ENCODE data around the gene USP17L10. TPM values are rescaled to one million over a fixed set of nuclear protein-coding genes. Genes with fewer than 3 reads are reported as not detected.
A peak's percentile ranks its signal among the peaks of the same experiment; 100 is the strongest.
"Not testable (repeated sequence)": the region's sequence is repeated elsewhere in the genome, so short reads cannot be mapped to it uniquely, and the experiment has no call there.

USP17L10 gene
- total RNA-seq, 2 donors from 2014 or later, result not detected

- H3K4me3 ChIP-seq; intact Hi-C loops (cut with DNase I); H3K4me1 ChIP-seq (replicated peaks); H3K27ac ChIP-seq; H3K36me3 ChIP-seq; H3K27me3 ChIP-seq (replicated peaks; ENCODE audit: insufficient read depth); H3K9me3 ChIP-seq: not testable (repeated sequence)
- DNase-seq (ENCODE audit: low spot score), result peak; percentile 8
- 95% methylated on average over 16 of the region's 26 CpGs for WGBS
These were observed 37.7 kb downstream of the USP17L10 start, which contains the start of gene USP17L18 for GRCh38 chr4:9247953-9248680. TSS of gene USP17L18 (plus strand) at chr4:9248630. CDS start at chr4:9248630, 0 bp downstream.

DNA sequence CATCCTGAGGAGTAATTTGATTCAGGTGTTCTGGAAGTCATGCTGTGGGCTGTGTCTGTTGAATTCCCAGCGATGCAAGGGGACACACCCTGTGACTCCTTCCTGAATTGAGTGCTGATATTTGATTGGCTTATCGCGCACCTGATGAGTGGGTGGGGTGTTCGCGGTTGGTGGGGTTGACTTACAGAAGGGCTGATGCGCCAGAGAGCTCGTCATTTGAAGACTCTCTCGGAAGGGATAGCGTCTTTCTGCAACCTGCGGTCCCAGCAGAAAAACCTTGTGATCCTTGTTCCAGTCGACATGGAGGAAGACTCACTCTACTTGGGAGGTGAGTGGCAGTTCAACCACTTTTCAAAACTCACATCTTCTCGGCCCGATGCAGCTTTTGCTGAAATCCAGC lies 42.6 kb downstream of the USP17L10 start, which contains the start of gene USP17L19:
USP17L19 (plus strand) TSS at position 301 of the 400 bp plus-strand sequence; CDS start at position 301, 0 bp downstream.
- DNase-seq (ENCODE audit: low spot score); intact Hi-C loops (cut with DNase I): not testable (repeated sequence)
- WGBS, result no CpG with 5 or more reads among the region's 13 CpGs

DNA sequence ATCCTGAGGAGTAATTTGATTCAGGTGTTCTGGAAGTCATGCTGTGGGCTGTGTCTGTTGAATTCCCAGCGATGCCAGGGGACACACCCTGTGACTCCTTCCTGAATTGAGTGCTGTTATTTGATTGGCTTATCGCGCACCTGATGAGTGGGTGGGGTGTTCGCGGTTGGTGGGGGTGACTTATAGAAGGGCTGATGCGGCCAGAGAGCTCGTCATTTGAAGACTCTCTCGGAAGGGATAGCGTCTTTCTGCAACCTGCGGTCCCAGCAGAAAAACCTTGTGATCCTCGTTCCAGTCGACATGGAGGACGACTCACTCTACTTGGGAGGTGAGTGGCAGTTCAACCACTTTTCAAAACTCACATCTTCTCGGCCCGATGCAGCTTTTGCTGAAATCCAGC lies 47.4 kb downstream of the USP17L10 start, which contains the start of gene USP17L20:
USP17L20 (plus strand) TSS at position 301 of the 400 bp plus-strand sequence; CDS start at position 301, 0 bp downstream.
- H3K27me3 ChIP-seq (replicated peaks; ENCODE audit: insufficient read depth); DNase-seq (ENCODE audit: low spot score); intact Hi-C loops (cut with DNase I); H3K27ac ChIP-seq; H3K9me3 ChIP-seq; H3K4me1 ChIP-seq (replicated peaks); H3K4me3 ChIP-seq; H3K36me3 ChIP-seq: not testable (repeated sequence)
- WGBS, result no CpG with 5 or more reads among the region's 15 CpGs

More for the DNA sequence above, 42.6 kb downstream of the USP17L10 start, which contains the start of gene USP17L19:
- H3K36me3 ChIP-seq; H3K4me1 ChIP-seq (replicated peaks); H3K4me3 ChIP-seq; H3K27me3 ChIP-seq (replicated peaks; ENCODE audit: insufficient read depth); H3K27ac ChIP-seq; H3K9me3 ChIP-seq: not testable (repeated sequence)

Other genes with a start within 250 kb of the USP17L10 start
- gene FAM90A26, start 40.2 kb upstream of the USP17L10 start, total RNA-seq, result not detected
- not detected for gene USP17L11, start 4.7 kb downstream of the USP17L10 start, total RNA-seq
- gene USP17L12, start 9.5 kb downstream of the USP17L10 start, total RNA-seq, result not detected
- gene USP17L13, start 14.2 kb downstream of the USP17L10 start, total RNA-seq, result not detected
- not detected for gene USP17L15, start 23.7 kb downstream of the USP17L10 start, total RNA-seq
- gene USP17L17, start 33.2 kb downstream of the USP17L10 start, total RNA-seq, result not detected
- not detected for gene USP17L18, start 38.0 kb downstream of the USP17L10 start, total RNA-seq
- not detected for gene USP17L19, start 42.7 kb downstream of the USP17L10 start, total RNA-seq
- gene USP17L20, start 47.5 kb downstream of the USP17L10 start, total RNA-seq, result not detected
- not detected for gene USP17L21, start 52.2 kb downstream of the USP17L10 start, total RNA-seq
- not detected for gene USP17L22, start 57.0 kb downstream of the USP17L10 start, total RNA-seq
- gene USP17L24, start 114.5 kb downstream of the USP17L10 start, total RNA-seq, result not detected
- not detected for gene USP17L25, start 119.3 kb downstream of the USP17L10 start, total RNA-seq
- not detected for gene USP17L26, start 124.0 kb downstream of the USP17L10 start, total RNA-seq
- not detected for gene USP17L5, start 128.7 kb downstream of the USP17L10 start, total RNA-seq
- gene USP17L27, start 133.5 kb downstream of the USP17L10 start, total RNA-seq, result not detected
- not detected for gene USP17L28, start 138.2 kb downstream of the USP17L10 start, total RNA-seq
- gene USP17L29, start 143.0 kb downstream of the USP17L10 start, total RNA-seq, result not detected
- not detected for gene USP17L30, start 152.5 kb downstream of the USP17L10 start, total RNA-seq
- not detected for gene DEFB131A, start 233.8 kb downstream of the USP17L10 start, total RNA-seq

Data from prostate gland (tissue), 2 donors.